SK-N-SH treated with all-trans-retinoic acid at 6 μM for 48 hours (cell line): ENCODE results near the gene PDGFB.

Experiments
- ATAC-seq: fragments of 200-7000 bp; cut with Tn5 transposase; 3 replicates; pipeline ENCODE4 v1.9.1; 2020; ENCODE audit warnings: mild to moderate bottlenecking, moderate library complexity
- ARNTL ChIP-seq: fragments of 450-650 bp; formaldehyde crosslinking; IDR thresholded peaks from 2 replicates; pipeline ENCODE4 v1.5.0; 2020; ENCODE audit warnings: low read depth, mild to moderate bottlenecking, moderate library complexity, borderline replicate concordance
- BACH2 ChIP-seq: fragments of 250-450 bp; sonication (Bioruptor Pico); IDR thresholded peaks from 2 replicates; pipeline ENCODE4 v1.9.0; 2021; ENCODE audit warnings: mild to moderate bottlenecking, borderline replicate concordance
- CSDC2 ChIP-seq: fragments of 250-450 bp; sonication (Bioruptor Pico); IDR thresholded peaks from 2 replicates; pipeline ENCODE4 v1.5.0; 2020; ENCODE audit warnings: mild to moderate bottlenecking, moderate library complexity
- CSRNP3 ChIP-seq: fragments of 250-450 bp; sonication (Bioruptor Pico); IDR thresholded peaks from 2 replicates; pipeline ENCODE4 v1.5.1; 2021; ENCODE audit warnings: mild to moderate bottlenecking, moderate library complexity
- ESRRG ChIP-seq: fragments of 250-450 bp; sonication (Bioruptor Pico); IDR thresholded peaks from 2 replicates; pipeline ENCODE4 v1.6.1; 2021; ENCODE audit warnings: mild to moderate bottlenecking
- GLIS3 ChIP-seq: fragments of 250-450 bp; sonication (Bioruptor Pico); IDR thresholded peaks from 2 replicates; pipeline ENCODE4 v1.5.0; 2020; ENCODE audit warnings: mild to moderate bottlenecking, moderate library complexity
- ISL1 ChIP-seq: fragments of 250-450 bp; sonication (Bioruptor Pico); IDR thresholded peaks from 2 replicates; pipeline ENCODE4 v2.1.2; 2022; ENCODE audit warnings: mild to moderate bottlenecking, moderate library complexity
- PATZ1 ChIP-seq: fragments of 250-450 bp; sonication (Bioruptor Pico); IDR thresholded peaks from 2 replicates; pipeline ENCODE4 v1.8.0; 2020; ENCODE audit warnings: mild to moderate bottlenecking, moderate library complexity, borderline replicate concordance
- POU6F1 ChIP-seq: fragments of 250-450 bp; sonication (Bioruptor Pico); IDR thresholded peaks from 2 replicates; pipeline ENCODE4 v1.8.0; 2021; ENCODE audit warnings: low read depth, mild to moderate bottlenecking, moderate library complexity, borderline replicate concordance
- PPARA ChIP-seq: fragments of 250-450 bp; sonication (Bioruptor Pico); IDR thresholded peaks from 2 replicates; pipeline ENCODE4 v1.5.0; 2020; ENCODE audit warnings: mild to moderate bottlenecking, borderline replicate concordance
- RARB ChIP-seq: fragments of 250-450 bp; sonication (Bioruptor Pico); IDR thresholded peaks from 2 replicates; pipeline ENCODE4 v1.8.0; 2021; ENCODE audit warnings: mild to moderate bottlenecking, moderate library complexity
- SNAI2 ChIP-seq: fragments of 250-450 bp; sonication (Bioruptor Pico); IDR thresholded peaks from 2 replicates; pipeline ENCODE4 v1.5.0; 2020; ENCODE audit warnings: mild to moderate bottlenecking, moderate library complexity
- TCF4 ChIP-seq: fragments of 250-450 bp; sonication (Bioruptor Pico); IDR thresholded peaks from 2 replicates; pipeline ENCODE4 v1.8.0; 2021; ENCODE audit warnings: mild to moderate bottlenecking, moderate library complexity, borderline replicate concordance
- TOX ChIP-seq: fragments of 250-450 bp; sonication (Bioruptor Pico); IDR thresholded peaks from 2 replicates; pipeline ENCODE4 v1.8.0; 2021; ENCODE audit warnings: mild to moderate bottlenecking, moderate library complexity, borderline replicate concordance
- TSHZ2 ChIP-seq: fragments of 250-450 bp; sonication (Bioruptor Pico); IDR thresholded peaks from 2 replicates; pipeline ENCODE4 v1.5.0; 2020; ENCODE audit warnings: mild to moderate bottlenecking, moderate library complexity
- ZC3H10 ChIP-seq: fragments of 250-450 bp; sonication (Bioruptor Pico); IDR thresholded peaks from 2 replicates; pipeline ENCODE4 v1.5.1; 2021; ENCODE audit warnings: mild to moderate bottlenecking, moderate library complexity
- ZFP3 ChIP-seq: fragments of 250-450 bp; sonication (Bioruptor Pico); IDR thresholded peaks from 2 replicates; pipeline ENCODE4 v1.5.0; 2020; ENCODE audit warnings: mild to moderate bottlenecking, moderate library complexity
- ZFP30 ChIP-seq: fragments of 450-650 bp; formaldehyde crosslinking; IDR thresholded peaks from 2 replicates; pipeline ENCODE4 v1.5.0; 2022; ENCODE audit warnings: mild to moderate bottlenecking, moderate library complexity
- ZNF565 ChIP-seq: fragments of 450-650 bp; formaldehyde crosslinking; conservative IDR thresholded peaks from 2 replicates; pipeline ENCODE4 v1.5.0; 2020; ENCODE audit warnings: low read depth, mild to moderate bottlenecking, moderate library complexity
- ZNF8 ChIP-seq: fragments of 450-650 bp; formaldehyde crosslinking; IDR thresholded peaks from 2 replicates; pipeline ENCODE4 v1.5.0; 2020; ENCODE audit warnings: mild to moderate bottlenecking, moderate library complexity

The PDGFB gene

GRCh38 chr22:39256979-39257378, 12.2 kb upstream of the PDGFB start:
- ATAC-seq, result no peak
- no peak for TF ChIP-seq POU6F1 (CRISPR knock-in tag)
- TF ChIP-seq CSRNP3 (CRISPR knock-in tag), result no peak
- TF ChIP-seq RARB, result no peak
- TF ChIP-seq ARNTL, result no peak
- TF ChIP-seq ZFP3, result no peak
- no peak for TF ChIP-seq ESRRG (CRISPR knock-in tag)
- no peak for TF ChIP-seq BACH2 (CRISPR knock-in tag)
- no peak for TF ChIP-seq ZC3H10
- no peak for TF ChIP-seq TCF4 (CRISPR knock-in tag)
- no peak for TF ChIP-seq ZNF565 (CRISPR knock-in tag)
- TF ChIP-seq TSHZ2, result no peak

GRCh38 chr22:39256186-39256552, 11.4 kb upstream of the PDGFB start:
- ATAC-seq, result no peak
- TF ChIP-seq ZNF565 (CRISPR knock-in tag) (no peak), ZNF8 (CRISPR knock-in tag) (no peak), BACH2 (CRISPR knock-in tag) (no peak), PPARA (CRISPR knock-in tag) (no peak), GLIS3 (CRISPR knock-in tag) (no peak), ESRRG (CRISPR knock-in tag) (no peak), PATZ1 (CRISPR knock-in tag) (no peak), ZFP3 (no peak), ZC3H10 (no peak), POU6F1 (CRISPR knock-in tag) (no peak), ZFP30 (no peak), ARNTL (no peak), TOX (CRISPR knock-in tag) (no peak), ISL1 (CRISPR knock-in tag) (no peak), CSDC2 (CRISPR knock-in tag) (no peak), TSHZ2 (no peak), SNAI2 (no peak)
- TF ChIP-seq, all 23 proteins: peak for 0
